Measurements from ENCODE around the gene PAN3.

DNA sequence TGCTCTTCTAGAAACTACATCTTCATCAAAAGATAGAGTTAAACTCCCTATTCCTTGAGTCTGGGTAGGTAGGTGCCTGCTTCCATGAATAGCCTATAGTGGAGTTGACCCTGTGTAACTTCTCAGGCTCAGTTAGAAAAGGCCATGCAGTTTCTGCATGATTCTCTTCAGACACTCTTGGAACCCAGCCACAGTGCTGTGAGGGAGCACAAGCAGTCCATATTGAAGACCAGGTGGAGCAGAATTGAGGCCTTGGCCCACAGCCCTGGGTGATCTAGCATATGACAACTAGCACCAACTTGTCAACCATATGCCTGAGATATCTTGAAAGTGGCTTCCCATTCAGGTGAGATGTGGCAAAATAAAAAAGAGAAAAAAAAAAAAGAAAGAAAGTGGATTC lies 10.3 kb upstream of the PAN3 start:
- TF ChIP-seq, protein P1, sequence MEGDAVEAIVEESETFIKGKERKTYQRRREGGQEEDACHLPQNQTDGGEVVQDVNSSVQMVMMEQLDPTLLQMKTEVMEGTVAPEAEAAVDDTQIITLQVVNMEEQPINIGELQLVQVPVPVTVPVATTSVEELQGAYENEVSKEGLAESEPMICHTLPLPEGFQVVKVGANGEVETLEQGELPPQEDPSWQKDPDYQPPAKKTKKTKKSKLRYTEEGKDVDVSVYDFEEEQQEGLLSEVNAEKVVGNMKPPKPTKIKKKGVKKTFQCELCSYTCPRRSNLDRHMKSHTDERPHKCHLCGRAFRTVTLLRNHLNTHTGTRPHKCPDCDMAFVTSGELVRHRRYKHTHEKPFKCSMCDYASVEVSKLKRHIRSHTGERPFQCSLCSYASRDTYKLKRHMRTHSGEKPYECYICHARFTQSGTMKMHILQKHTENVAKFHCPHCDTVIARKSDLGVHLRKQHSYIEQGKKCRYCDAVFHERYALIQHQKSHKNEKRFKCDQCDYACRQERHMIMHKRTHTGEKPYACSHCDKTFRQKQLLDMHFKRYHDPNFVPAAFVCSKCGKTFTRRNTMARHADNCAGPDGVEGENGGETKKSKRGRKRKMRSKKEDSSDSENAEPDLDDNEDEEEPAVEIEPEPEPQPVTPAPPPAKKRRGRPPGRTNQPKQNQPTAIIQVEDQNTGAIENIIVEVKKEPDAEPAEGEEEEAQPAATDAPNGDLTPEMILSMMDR (IDR thresholded peaks at IDR 0.05) = no peak
- TF ChIP-seq POLR2A (IDR thresholded peaks at IDR 0.05; ENCODE audit: low read depth) = no peak

Data from esophagus muscularis mucosa (tissue), 3 donors.